ENCODE results near the gene JMJD4. TPM values are rescaled to one million over a fixed set of nuclear protein-coding genes. Genes with fewer than 3 reads are reported as not detected.

JMJD4 gene
- total RNA-seq, 4 donors from 2014 or later: 22.7 to 33.9 (median 25.1) TPM

DNA sequence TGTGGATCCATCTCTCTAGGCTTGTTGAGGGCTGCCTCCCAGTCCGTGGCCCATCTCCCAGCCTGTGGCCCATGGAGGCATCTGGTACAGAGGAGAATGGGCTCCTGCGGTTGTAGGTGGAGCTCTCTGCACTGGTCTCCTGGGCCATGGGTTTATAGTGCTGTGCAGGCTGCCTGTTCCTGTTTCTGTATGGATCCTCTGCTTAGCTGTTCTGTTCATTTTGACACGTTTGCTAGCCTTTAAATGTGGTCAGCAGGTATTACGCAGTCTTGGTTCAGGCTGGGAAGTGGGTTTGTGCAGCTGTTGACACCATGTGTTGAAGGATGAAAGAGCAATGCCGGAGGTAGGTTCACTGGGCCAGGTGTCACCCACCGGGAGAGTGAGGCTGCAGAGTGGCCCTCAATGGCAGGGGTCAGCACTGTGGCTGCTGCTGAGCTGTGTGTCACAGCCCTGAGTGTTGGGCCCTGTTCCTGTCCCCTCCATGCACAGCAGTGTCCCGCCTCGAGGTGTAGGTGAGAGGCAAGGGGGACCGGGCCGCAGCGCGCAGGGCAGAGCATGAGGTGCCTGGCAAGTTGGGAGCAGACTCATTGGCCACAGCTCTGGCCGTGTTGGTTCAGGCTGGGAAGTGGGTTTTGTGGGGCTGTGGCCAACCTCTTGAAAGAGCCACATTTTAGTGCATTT is 39.1 kb upstream of the JMJD4 start:
- TF ChIP-seq, protein P1, sequence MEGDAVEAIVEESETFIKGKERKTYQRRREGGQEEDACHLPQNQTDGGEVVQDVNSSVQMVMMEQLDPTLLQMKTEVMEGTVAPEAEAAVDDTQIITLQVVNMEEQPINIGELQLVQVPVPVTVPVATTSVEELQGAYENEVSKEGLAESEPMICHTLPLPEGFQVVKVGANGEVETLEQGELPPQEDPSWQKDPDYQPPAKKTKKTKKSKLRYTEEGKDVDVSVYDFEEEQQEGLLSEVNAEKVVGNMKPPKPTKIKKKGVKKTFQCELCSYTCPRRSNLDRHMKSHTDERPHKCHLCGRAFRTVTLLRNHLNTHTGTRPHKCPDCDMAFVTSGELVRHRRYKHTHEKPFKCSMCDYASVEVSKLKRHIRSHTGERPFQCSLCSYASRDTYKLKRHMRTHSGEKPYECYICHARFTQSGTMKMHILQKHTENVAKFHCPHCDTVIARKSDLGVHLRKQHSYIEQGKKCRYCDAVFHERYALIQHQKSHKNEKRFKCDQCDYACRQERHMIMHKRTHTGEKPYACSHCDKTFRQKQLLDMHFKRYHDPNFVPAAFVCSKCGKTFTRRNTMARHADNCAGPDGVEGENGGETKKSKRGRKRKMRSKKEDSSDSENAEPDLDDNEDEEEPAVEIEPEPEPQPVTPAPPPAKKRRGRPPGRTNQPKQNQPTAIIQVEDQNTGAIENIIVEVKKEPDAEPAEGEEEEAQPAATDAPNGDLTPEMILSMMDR (IDR thresholded peaks at IDR 0.05): no peak
- ATAC-seq (ENCODE audit: low FRiP score) (no peak), DNase-seq (ENCODE audit: low spot score) (no peak)

DNA sequence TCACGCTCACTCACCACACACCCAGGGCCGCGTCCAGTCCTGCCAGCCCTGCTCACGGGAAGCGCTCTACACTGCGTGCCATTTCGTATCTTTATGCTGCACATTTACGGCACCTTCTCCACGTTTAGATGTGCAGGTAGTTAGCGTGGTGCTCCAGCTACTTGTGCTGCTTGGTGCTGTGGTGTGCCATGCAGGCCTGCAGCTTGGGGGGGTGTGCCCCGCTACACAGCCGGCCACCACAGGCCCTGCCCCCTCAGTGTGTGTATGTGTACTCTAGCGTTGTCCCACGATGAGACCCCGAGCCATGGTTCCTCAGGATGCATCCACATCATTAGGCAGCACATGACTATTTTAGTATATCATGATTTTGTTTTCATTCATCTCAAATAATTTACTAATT is 38.5 kb upstream of the JMJD4 start:
- TF ChIP-seq, protein P1 (IDR thresholded peaks at IDR 0.05): no peak
- DNase-seq (ENCODE audit: low spot score): no peak

DNA sequence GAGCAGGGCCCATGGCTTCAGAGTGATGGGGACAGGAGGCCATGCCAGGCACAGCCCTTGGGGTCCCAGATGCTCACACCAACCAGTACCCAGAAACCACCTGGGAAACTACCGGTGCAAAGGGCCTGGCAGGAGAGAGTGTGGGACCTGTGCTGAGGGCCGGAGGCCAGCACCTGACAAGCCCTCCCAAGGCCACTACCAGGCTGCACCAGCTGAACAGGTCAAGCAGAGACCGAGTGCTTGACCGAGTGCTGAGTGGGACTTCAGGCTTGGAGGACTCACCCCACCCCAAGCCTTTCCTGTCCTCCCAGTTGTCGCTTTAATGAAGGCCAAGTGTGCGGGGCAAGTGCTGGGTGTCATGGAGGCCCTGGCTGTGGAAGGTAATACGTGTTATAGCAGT is 36.7 kb upstream of the JMJD4 start:
- DNase-seq (ENCODE audit: low spot score) (no peak), ATAC-seq (ENCODE audit: low FRiP score) (no peak)
- TF ChIP-seq, protein P1 (IDR thresholded peaks at IDR 0.05): no peak

More for the DNA sequence above, 38.5 kb upstream of the JMJD4 start:
- no peak for ATAC-seq (ENCODE audit: low FRiP score)

DNA sequence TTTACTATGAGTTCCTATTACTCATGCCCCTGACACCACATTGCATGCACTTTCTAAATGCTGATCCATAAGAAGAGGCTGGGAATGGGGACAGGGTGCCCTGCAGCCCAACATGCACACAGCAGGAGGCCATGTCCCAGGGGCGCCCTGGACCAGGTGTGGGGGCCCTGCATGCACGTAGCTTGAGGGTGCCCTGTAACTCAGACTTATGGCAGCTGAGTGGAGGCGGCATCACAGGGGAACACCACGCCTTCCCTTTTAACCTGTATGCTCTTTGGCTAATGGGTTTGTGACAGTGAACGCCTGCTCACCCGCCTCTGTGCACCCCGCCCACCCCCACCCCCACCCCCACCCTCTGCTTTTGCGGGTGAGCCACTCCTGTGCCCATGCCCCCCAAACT is 36.2 kb upstream of the JMJD4 start:
- ATAC-seq (ENCODE audit: low FRiP score): no peak
- DNase-seq (ENCODE audit: low spot score): no peak
- TF ChIP-seq, protein P1 (IDR thresholded peaks at IDR 0.05): no peak

DNA sequence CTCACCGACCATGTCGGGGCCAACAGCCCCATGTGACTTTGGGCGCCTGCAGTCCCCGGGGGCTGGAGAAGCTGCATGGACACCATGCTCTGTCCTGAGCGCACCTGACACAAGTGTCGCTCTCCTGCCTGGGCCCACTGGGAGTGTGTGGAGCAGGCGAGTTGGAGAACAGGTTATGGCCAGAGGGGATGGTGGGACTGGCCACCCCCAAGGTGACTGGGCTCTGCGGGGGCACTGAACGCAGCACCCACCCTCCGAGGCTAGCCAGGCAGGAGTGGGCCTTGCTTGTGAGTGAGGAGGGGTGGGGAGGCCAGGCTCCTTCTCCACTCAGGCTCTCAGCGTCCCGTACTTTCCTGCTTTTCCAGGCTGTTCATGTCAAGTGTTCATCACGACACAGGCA is 35.7 kb upstream of the JMJD4 start:
- ATAC-seq (ENCODE audit: low FRiP score) (no peak), DNase-seq (ENCODE audit: low spot score) (no peak)
- TF ChIP-seq, protein P1 (IDR thresholded peaks at IDR 0.05): no peak

DNA sequence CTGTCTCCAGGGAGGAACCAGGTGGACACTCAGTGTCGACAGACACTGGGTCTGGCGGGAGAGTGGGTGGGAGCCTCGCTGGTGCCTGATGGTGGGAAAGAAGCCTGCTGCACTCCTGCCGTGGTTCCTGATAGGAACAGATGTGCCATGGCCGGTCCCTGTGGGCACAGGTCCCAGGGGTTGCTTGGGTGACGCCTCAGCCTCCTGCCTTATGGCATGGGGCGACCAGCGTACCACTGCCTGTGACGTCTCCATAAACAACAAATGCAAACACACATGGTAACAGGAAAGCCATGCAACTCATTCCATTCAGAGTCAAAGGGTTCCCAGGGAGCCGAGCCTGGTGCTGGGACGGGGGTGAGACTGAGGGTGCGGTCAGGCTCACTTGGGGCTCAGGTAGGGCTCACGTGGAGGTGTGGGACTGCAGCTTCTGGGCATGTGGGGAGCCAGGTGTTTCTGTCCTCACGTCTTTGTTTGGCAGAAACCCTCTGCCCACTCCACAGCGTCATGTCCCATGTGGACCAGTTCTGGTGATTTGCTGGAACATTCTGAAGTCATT is 34.9 kb upstream of the JMJD4 start:
- ATAC-seq (ENCODE audit: low FRiP score): no peak
- TF ChIP-seq, protein P1 (IDR thresholded peaks at IDR 0.05): no peak
- DNase-seq (ENCODE audit: low spot score): no peak

Measured in omental fat pad (tissue), 4 donors.